Testis (tissue), 3 donors: ENCODE data around the gene JRKL. TPM values are rescaled to one million over a fixed set of nuclear protein-coding genes. Genes with fewer than 3 reads are reported as not detected.
"Not testable (repeated sequence)": the region's sequence is repeated elsewhere in the genome, so short reads cannot be mapped to it uniquely, and the experiment has no call there.

ENCODE experiments used
- DNase-seq: peaks from one replicate; pipeline ENCODE4 v3.0.0-alpha.2; 2019
- H3K27ac ChIP-seq, 2 donors: fragments of 200-600 bp; sonication (generic); one replicate each; pipeline ENCODE4 v1.5.1; 2019
- H3K27me3 ChIP-seq: fragments of 200-600 bp; sonication (generic); one replicate; pipeline ENCODE4 v1.5.1; 2019
- H3K36me3 ChIP-seq: fragments of 200-600 bp; sonication (generic); one replicate; pipeline ENCODE4 v1.5.1; 2017; ENCODE audit warnings: low read depth; ENCODE audit errors: missing control alignments
- H3K4me1 ChIP-seq: fragments of 200-600 bp; sonication (generic); one replicate; pipeline ENCODE4 v1.5.1; 2019
- H3K4me3 ChIP-seq, 2 donors: fragments of 200-600 bp; sonication (generic); one replicate each; pipeline ENCODE4 v1.5.1; 2017 to 2019
- H3K9me3 ChIP-seq: fragments of 200-600 bp; sonication (generic); one replicate; pipeline ENCODE4 v1.5.1; 2017
- CTCF ChIP-seq, 3 experiments: fragments of 450-650 bp in 2 of 3; fragments of 200-600 bp in 1 of 3; sonication (generic) in 1 of 3; IDR thresholded peaks; one replicate each; pipeline ENCODE4 v1.5.1; 2016 to 2019; ENCODE audit warnings: antibody characterized with exemption in 3 of 3, mild to moderate bottlenecking in 2 of 3, moderate library complexity in 1 of 3
- POLR2A ChIP-seq: fragments of 450-650 bp; IDR thresholded peaks from one replicate; pipeline ENCODE4 v1.6.1; 2017; ENCODE audit warnings: antibody characterized with exemption, mild to moderate bottlenecking, moderate library complexity
- WGBS, 2 donors: methylation state at CpG; one replicate each; pipeline ENCODE4 v1.1.5; 2018; 5-methylcytosine and 5-hydroxymethylcytosine counted together
- intact Hi-C: fragments of 100-400 bp; cut with DNase I; formaldehyde crosslinking; loops from one replicate; pipeline ENCODE4 v1.15.1; 2023; ENCODE audit warnings: low total_unique reads
- polyA plus RNA-seq: library from polyadenylated mRNA; stranded (reverse); fragments of 350-450 nt; fragmentation: Illumina TruSeq; extraction: RNeasy Lipid Tissue Mini Kit (QIAGEN cat#74804); gene quantifications from one replicate; pipeline ENCODE4 v1.2.3, GENCODE V29; 2014; ENCODE audit warnings: low read depth, low replicate concordance; ENCODE audit not compliant: insufficient read depth
- total RNA-seq, 2 donors: library from RNA; depleted of rRNA; stranded (reverse); fragments of >200 nt; gene quantifications; one replicate each; pipeline ENCODE4 v1.2.3, GENCODE V29; 2016

JRKL gene
- total and polyA plus RNA-seq, 3 donors from 2014 or later, result 6.9 to 9.7 (median 9.1) TPM

GRCh38 chr11:96400697-96401096, 10.9 kb downstream of the JRKL start:
- no peak for TF ChIP-seq CTCF (IDR thresholded peaks at IDR 0.05)
- H3K27ac ChIP-seq, result no peak overlapping the region
- intact Hi-C loops, result no loop called here
- no peak overlapping the region for H3K4me3 ChIP-seq
- H3K4me1 ChIP-seq, result no peaks in the 10 kb centered on the region
- H3K36me3 ChIP-seq, result no peaks in the 10 kb centered on the region
- H3K27me3 ChIP-seq, result no peaks in the 10 kb centered on the region
- 81 to 100% methylated on average over 1 of the region's 1 CpG for WGBS, 2 donors
- DNase-seq, result no peak
- no peaks in the 10 kb centered on the region for H3K9me3 ChIP-seq

GRCh38 chr11:96411412-96411811, 21.6 kb downstream of the JRKL start:
- H3K4me3 ChIP-seq, H3K27ac ChIP-seq, intact Hi-C loops, H3K4me1 ChIP-seq, DNase-seq, H3K27me3 ChIP-seq, H3K9me3 ChIP-seq, H3K36me3 ChIP-seq: not testable (repeated sequence)
- 72 to 83% methylated on average over 11 to 18 of the region's 18 CpGs for WGBS, 2 donors

GRCh38 chr11:96412761-96413381, 23.1 kb downstream of the JRKL start:
- no peaks in the 10 kb centered on the region for H3K9me3 ChIP-seq
- H3K4me1 ChIP-seq, result no peaks in the 10 kb centered on the region
- 82% methylated on average over 1 of the region's 1 CpG; no CpG with 5 or more reads in 1 of the 2 donors for WGBS, 2 donors
- no peak overlapping the region for H3K27ac ChIP-seq
- intact Hi-C loops, result no loop called here
- no peak for DNase-seq
- no peaks in the 10 kb centered on the region for H3K27me3 ChIP-seq
- H3K36me3 ChIP-seq, result no peaks in the 10 kb centered on the region
- TF ChIP-seq CTCF (IDR thresholded peaks at IDR 0.05), result no peak
- TF ChIP-seq POLR2A, result no peak
- no peak overlapping the region for H3K4me3 ChIP-seq

- no peak for DNase-seq
- Histone ChIP-seq H3K36me3 (no peaks in the 10 kb centered on the region), H3K9me3 (no peaks in the 10 kb centered on the region), H3K27ac (no peak overlapping the region), H3K4me1 (no peaks in the 10 kb centered on the region), H3K27me3 (no peaks in the 10 kb centered on the region), H3K4me3 (no peak overlapping the region)
- TF ChIP-seq CTCF (IDR thresholded peaks at IDR 0.05) (no peak), POLR2A (no peak)
- intact Hi-C loops, result no loop called here
Measured at GRCh38 chr11:96413408-96413807, 23.6 kb downstream of the JRKL start.

GRCh38 chr11:96424693-96425092, 34.9 kb downstream of the JRKL start:
- H3K4me3 ChIP-seq, result no peak overlapping the region
- no peak overlapping the region for H3K27ac ChIP-seq
- intact Hi-C loops, result no loop called here
- WGBS, 2 donors, result 67 to 68% methylated on average over 2 of the region's 2 CpGs
- H3K36me3 ChIP-seq, result no peaks in the 10 kb centered on the region
- H3K9me3 ChIP-seq, result no peaks in the 10 kb centered on the region
- no peak for DNase-seq
- H3K4me1 ChIP-seq, result no peaks in the 10 kb centered on the region
- TF ChIP-seq CTCF (IDR thresholded peaks at IDR 0.05) (no peak), POLR2A (no peak)
- H3K27me3 ChIP-seq, result no peaks in the 10 kb centered on the region
